Endothelial cell of umbilical vein (primary cell): Measurements from ENCODE around the gene SLC25A41. TPM values are rescaled to one million over a fixed set of nuclear protein-coding genes. Genes with fewer than 3 reads are reported as not detected.

Experiments used
- BruUV-seq: library from RNA; stranded (reverse); fragments of 400-500 nt; replicated peaks from 2 replicates; lab custom pipeline; 2021; lab: Mats Ljungman, UMichigan
- CTCF ChIA-PET: fragments of 300-600, 350-600 bp; sonication (Branson Sonifier 250); formaldehyde crosslinking; loops from one replicate; lab custom pipeline; 2021; ENCODE audit warnings: antibody characterized with exemption, inconsistent platforms; lab: Charles Lee
- POLR2A ChIA-PET: fragments of 300-600, 350-600 bp; sonication (Branson Sonifier 250); formaldehyde crosslinking; loops from one replicate; lab custom pipeline; 2021; ENCODE audit warnings: antibody characterized with exemption, inconsistent platforms; lab: Charles Lee
- DNase-seq: peaks from one replicate; pipeline ENCODE4 v3.0.0-alpha.2; 2011; ENCODE audit warnings: low read depth, low spot score
- FAIRE-seq: peaks from 2 replicates; lab custom pipeline; 2011; peaks lifted over from hg19 to GRCh38; lab: Jason Lieb, UNC
- H2AFZ ChIP-seq: 2 replicates; pipeline ENCODE4 v1.6.0; 2012; ENCODE audit warnings: low read depth, low read length, control low read depth, inconsistent platforms
- H3K27ac ChIP-seq: 2 replicates; pipeline ENCODE4 v1.5.1; 2011; ENCODE audit warnings: low read depth, mild to moderate bottlenecking, control low read depth, low read length, moderate library complexity; ENCODE audit not compliant: insufficient read depth
- H3K27me3 ChIP-seq, 2 experiments: 2 replicates each; pipeline versions ENCODE4 v1.6.0 to v1.6.1; 2011; ENCODE audit warnings: low read length in 2 of 2, mixed read lengths in 1 of 2; ENCODE audit not compliant: control insufficient read depth in 2 of 2, insufficient read depth in 2 of 2
- H3K36me3 ChIP-seq, 2 experiments: 2 replicates in 1 of 2; 3 replicates in 1 of 2; pipeline ENCODE4 v1.5.1; 2011; ENCODE audit warnings: low read length in 2 of 2, mild to moderate bottlenecking in 1 of 2, moderate library complexity in 1 of 2; ENCODE audit not compliant: control insufficient read depth in 2 of 2, insufficient read depth in 2 of 2; ENCODE audit errors: extremely low read depth in 1 of 2
- H3K4me1 ChIP-seq: 3 replicates; pipeline ENCODE4 v1.5.1; 2011; ENCODE audit warnings: mild to moderate bottlenecking, low read length; ENCODE audit not compliant: control insufficient read depth, insufficient read depth; ENCODE audit errors: extremely low read depth
- H3K4me2 ChIP-seq: 2 replicates; pipeline ENCODE4 v1.6.1; 2011; ENCODE audit warnings: low read length, control low read depth, mixed read lengths; ENCODE audit not compliant: insufficient read depth
- H3K4me3 ChIP-seq, 3 experiments: fragments of 200-600 bp in 1 of 3; sonication (generic), shearing (Covaris generic) in 1 of 3; replicated peaks in 1 of 3; 2 replicates each; pipeline ENCODE4 v1.5.1; 2011 to 2016; ENCODE audit warnings: control low read depth in 3 of 3, low read length in 3 of 3, mild to moderate bottlenecking in 2 of 3, inconsistent platforms in 1 of 3, low read depth in 1 of 3, moderate library complexity in 1 of 3; ENCODE audit not compliant: insufficient read depth in 1 of 3
- H3K79me2 ChIP-seq: 2 replicates; pipeline ENCODE4 v1.6.0; 2012; ENCODE audit warnings: low read length, inconsistent platforms; ENCODE audit not compliant: control insufficient read depth, insufficient read depth
- H3K9ac ChIP-seq: replicated peaks from 2 replicates; pipeline ENCODE3; 2011; ENCODE audit warnings: low read length, control low read depth; ENCODE audit not compliant: insufficient read depth; ENCODE audit errors: extremely low read depth
- H3K9me1 ChIP-seq: replicated peaks from 3 replicates; pipeline ENCODE4 v1.6.0; 2011; ENCODE audit warnings: mild to moderate bottlenecking, low read length; ENCODE audit not compliant: control insufficient read depth, insufficient read depth; ENCODE audit errors: extremely low read depth
- H3K9me3 ChIP-seq: replicated peaks from 2 replicates; pipeline ENCODE4 v1.5.1; 2012; ENCODE audit warnings: low read length, inconsistent platforms; ENCODE audit not compliant: control insufficient read depth, insufficient read depth
- H4K20me1 ChIP-seq: replicated peaks from 2 replicates; pipeline ENCODE3; 2011; ENCODE audit warnings: mild to moderate bottlenecking, low read length; ENCODE audit not compliant: control insufficient read depth, insufficient read depth; ENCODE audit errors: extremely low read depth
- CTCF ChIP-seq, 2 donors: IDR thresholded peaks; 1 replicate in 1 of 2; 2 replicates in 1 of 2; pipeline ENCODE4 v1.5.1; 2011; ENCODE audit warnings: low read length in 2 of 2, mild to moderate bottlenecking in 2 of 2, moderate library complexity in 2 of 2, control low read depth in 1 of 2, inconsistent platforms in 1 of 2, low read depth in 1 of 2; ENCODE audit not compliant: insufficient read depth in 1 of 2; ENCODE audit errors: extremely low read depth in 1 of 2
- EZH2 ChIP-seq: IDR thresholded peaks from 2 replicates; pipeline ENCODE4 v1.6.1; 2012; ENCODE audit warnings: borderline replicate concordance, low read depth, mild to moderate bottlenecking, moderate library complexity, low read length, inconsistent platforms; ENCODE audit not compliant: severe bottlenecking
- FOS ChIP-seq: IDR thresholded peaks from 2 replicates; pipeline ENCODE4 v1.6.1; 2011; ENCODE audit warnings: mild to moderate bottlenecking, low read length, moderate library complexity, borderline replicate concordance; ENCODE audit not compliant: insufficient read depth
- GATA2 ChIP-seq: IDR thresholded peaks from 2 replicates; pipeline ENCODE4 v1.7.0; 2011; ENCODE audit warnings: low read depth, mild to moderate bottlenecking, moderate library complexity, mixed read lengths, low read length; ENCODE audit not compliant: insufficient read length, insufficient read depth
- JUN ChIP-seq: IDR thresholded peaks from 2 replicates; pipeline ENCODE4 v1.6.1; 2011; ENCODE audit warnings: borderline replicate concordance, low read depth; ENCODE audit not compliant: insufficient read length, insufficient read depth
- MAX ChIP-seq: IDR thresholded peaks from 2 replicates; pipeline ENCODE4 v1.6.1; 2011; ENCODE audit not compliant: insufficient read depth, insufficient read length
- MYC ChIP-seq: IDR thresholded peaks from one replicate; pipeline ENCODE4 v1.6.1; 2011; ENCODE audit warnings: mild to moderate bottlenecking, low read depth, low read length
- POLR2A ChIP-seq: IDR thresholded peaks from 2 replicates; pipeline ENCODE4 v1.6.1; 2012; ENCODE audit warnings: low read depth, mild to moderate bottlenecking, control low read depth, low read length
- POLR2AphosphoS5 ChIP-seq: IDR thresholded peaks from 2 replicates; pipeline ENCODE4 v1.6.1; 2012; ENCODE audit warnings: low read depth, mild to moderate bottlenecking, control low read depth, low read length, moderate library complexity; ENCODE audit not compliant: insufficient read depth
- dilution Hi-C: fragments of 300-500 bp; cut with MboI; formaldehyde crosslinking; loops from one replicate; pipeline ENCODE4 v1.15.0; 2019; ENCODE audit warnings: low sequenced_read_pairs; ENCODE audit not compliant: extremely low pct_ligation_motif_present
- intact Hi-C: fragments of 100-400 bp; cut with micrococcal nuclease; formaldehyde crosslinking; loops from one replicate; pipeline ENCODE4 v1.10.0; 2022
- polyA plus RNA-seq, 4 experiments: library from polyadenylated mRNA; depleted of rRNA in 3 of 4; stranded (reverse) in 3 of 4; unstranded in 1 of 4; fragments of >200 nt; gene quantifications; 2 replicates each; pipeline versions ENCODE4 v1.2.1 to v1.2.3, GENCODE V29; 2011 to 2012; ENCODE audit warnings: missing spikeins in 1 of 4
- total RNA-seq: library from RNA; stranded (reverse); gene quantifications from 2 replicates; pipeline ENCODE4 v1.2.3, GENCODE V29; 2021

Gene SLC25A41
- total and polyA plus RNA-seq, 2 donors (not counting 3 experiments of a cell fraction or from before 2014, with no cell fraction given), result 0.21 TPM; not detected in 1

GRCh38 chr19:6378486-6378885, 55.1 kb downstream of the SLC25A41 start:
- dilution Hi-C loops, result no loop called here
- POLR2A ChIA-PET, result no interaction called here
- peaks cover 9 to 35% of the 10 kb centered on the region in 2 experiments for H3K36me3 ChIP-seq
- H3K79me2 ChIP-seq, result no peaks in the 10 kb centered on the region
- H3K4me1 ChIP-seq, result peaks cover 2% of the 10 kb centered on the region
- no peaks in the 10 kb centered on the region for H3K9me1 ChIP-seq
- no peak for FAIRE-seq
- no peaks in the 10 kb centered on the region for H3K9me3 ChIP-seq
- BruUV-seq, result no TSS peak
- no peak overlapping the region for H3K27ac ChIP-seq
- no peak overlapping the region for H3K4me3 ChIP-seq
- TF ChIP-seq CTCF (IDR thresholded peaks at IDR 0.05; ENCODE audit: extremely low read depth in 1 of 2, insufficient read depth in 1 of 2, low read depth in 1 of 2, low read length in 2 of 2), result no peak
- no peak overlapping the region for H3K4me2 ChIP-seq
- intact Hi-C loops, result no loop called here
- H2AFZ ChIP-seq, result no peak overlapping the region
- H4K20me1 ChIP-seq, result no peaks in the 10 kb centered on the region
- H3K9ac ChIP-seq, result no peak overlapping the region
- H3K27me3 ChIP-seq, result no peaks in the 10 kb centered on the region
- CTCF ChIA-PET, result interaction anchor here (1.0 kb wide), 1 partner anchor 13 kb away, joined by 3 read pairs; no protein-coding TSS in a partner anchor
- DNase-seq, result peak; percentile 0

- no peaks in the 10 kb centered on the region for H4K20me1 ChIP-seq
- DNase-seq (peak; percentile 0), FAIRE-seq (no peak)
- H3K4me3 ChIP-seq, result no peak overlapping the region
- H3K9me1 ChIP-seq, result no peaks in the 10 kb centered on the region
- H3K4me2 ChIP-seq, result no peak overlapping the region
- intact Hi-C loops (no loop called here), dilution Hi-C loops (no loop called here)
- H3K9ac ChIP-seq, result no peak overlapping the region
- H3K9me3 ChIP-seq, result no peaks in the 10 kb centered on the region
- H2AFZ ChIP-seq, result no peak overlapping the region
- peaks cover 2% of the 10 kb centered on the region for H3K4me1 ChIP-seq
- no peaks in the 10 kb centered on the region for H3K79me2 ChIP-seq
- CTCF ChIA-PET, result interaction anchor here (1.0 kb wide), 1 partner anchor 14 kb away, joined by 3 read pairs; no protein-coding TSS in a partner anchor
- POLR2A ChIA-PET, result no interaction called here
- H3K36me3 ChIP-seq, result peaks cover 9 to 30% of the 10 kb centered on the region in 2 experiments
- TF ChIP-seq POLR2AphosphoS5, result no peak
- no peak for TF ChIP-seq CTCF (IDR thresholded peaks at IDR 0.05; ENCODE audit: extremely low read depth in 1 of 2, insufficient read depth in 1 of 2, low read depth in 1 of 2, low read length in 2 of 2)
- TF ChIP-seq MYC, result no peak
- no peak for TF ChIP-seq MAX
- no peak for TF ChIP-seq FOS
- TF ChIP-seq GATA2, result no peak
- TF ChIP-seq JUN, result no peak
- TF ChIP-seq EZH2, result no peak
- TF ChIP-seq POLR2A, result no peak
- no peak overlapping the region for H3K27ac ChIP-seq
- BruUV-seq, result no TSS peak
- H3K27me3 ChIP-seq, result no peaks in the 10 kb centered on the region
These were observed 55.5 kb downstream of the SLC25A41 start for GRCh38 chr19:6378041-6378440.
